ENCODE results near the gene C8A.

C8A gene

DNA sequence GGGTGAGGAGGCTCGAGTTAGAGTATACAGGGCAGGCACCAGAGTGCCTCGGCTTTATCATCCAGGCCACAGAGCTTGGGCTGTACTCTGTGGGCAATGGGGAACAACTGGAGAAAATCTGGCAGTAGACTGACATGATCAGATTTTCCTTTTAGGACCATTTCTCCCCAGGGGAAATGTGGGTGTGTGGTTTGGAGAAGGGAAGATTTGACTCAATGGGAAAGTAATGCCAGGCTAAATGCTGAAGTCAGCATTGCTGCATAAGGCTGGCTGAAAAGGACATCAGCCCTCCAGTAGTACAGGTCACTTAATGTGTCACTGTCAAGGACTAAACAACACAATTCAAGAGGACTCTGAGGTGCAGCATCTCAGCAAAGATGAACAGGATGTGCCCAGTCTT is 40.4 kb upstream of the C8A start:
- TF ChIP-seq NFIC (IDR thresholded peaks at IDR 0.05) (no peak), FOXM1 (IDR thresholded peaks at IDR 0.05; ENCODE audit: borderline replicate concordance, low read depth) (no peak), TCF12 (IDR thresholded peaks at IDR 0.05; ENCODE audit: low read depth) (no peak)
- TF ChIP-seq, protein P1, sequence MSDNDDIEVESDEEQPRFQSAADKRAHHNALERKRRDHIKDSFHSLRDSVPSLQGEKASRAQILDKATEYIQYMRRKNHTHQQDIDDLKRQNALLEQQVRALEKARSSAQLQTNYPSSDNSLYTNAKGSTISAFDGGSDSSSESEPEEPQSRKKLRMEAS (IDR thresholded peaks at IDR 0.05): no peak

DNA sequence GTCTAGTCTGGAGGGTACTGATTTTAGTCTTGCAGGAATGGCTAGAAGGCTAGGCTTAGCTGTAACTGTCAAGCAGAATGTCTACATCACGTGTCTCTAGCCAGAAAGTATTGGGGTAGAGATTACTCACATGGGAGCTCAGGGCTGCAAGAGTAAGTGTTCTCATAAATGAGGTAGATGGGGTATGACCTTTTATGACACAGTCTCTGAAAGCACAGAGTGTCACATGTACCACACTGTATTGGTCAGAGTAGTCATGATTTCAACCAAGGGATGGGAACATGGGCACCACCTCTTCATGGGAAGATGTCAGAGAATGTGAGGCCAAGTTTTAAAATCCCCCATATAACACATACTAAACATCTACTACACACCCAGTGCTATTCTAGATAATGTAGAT is 38.3 kb upstream of the C8A start:
- no peak for TF ChIP-seq FOXM1 (IDR thresholded peaks at IDR 0.05; ENCODE audit: borderline replicate concordance, low read depth)
- TF ChIP-seq YY1 (IDR thresholded peaks at IDR 0.05; ENCODE audit: low read depth): no peak
- TF ChIP-seq, protein P2, sequence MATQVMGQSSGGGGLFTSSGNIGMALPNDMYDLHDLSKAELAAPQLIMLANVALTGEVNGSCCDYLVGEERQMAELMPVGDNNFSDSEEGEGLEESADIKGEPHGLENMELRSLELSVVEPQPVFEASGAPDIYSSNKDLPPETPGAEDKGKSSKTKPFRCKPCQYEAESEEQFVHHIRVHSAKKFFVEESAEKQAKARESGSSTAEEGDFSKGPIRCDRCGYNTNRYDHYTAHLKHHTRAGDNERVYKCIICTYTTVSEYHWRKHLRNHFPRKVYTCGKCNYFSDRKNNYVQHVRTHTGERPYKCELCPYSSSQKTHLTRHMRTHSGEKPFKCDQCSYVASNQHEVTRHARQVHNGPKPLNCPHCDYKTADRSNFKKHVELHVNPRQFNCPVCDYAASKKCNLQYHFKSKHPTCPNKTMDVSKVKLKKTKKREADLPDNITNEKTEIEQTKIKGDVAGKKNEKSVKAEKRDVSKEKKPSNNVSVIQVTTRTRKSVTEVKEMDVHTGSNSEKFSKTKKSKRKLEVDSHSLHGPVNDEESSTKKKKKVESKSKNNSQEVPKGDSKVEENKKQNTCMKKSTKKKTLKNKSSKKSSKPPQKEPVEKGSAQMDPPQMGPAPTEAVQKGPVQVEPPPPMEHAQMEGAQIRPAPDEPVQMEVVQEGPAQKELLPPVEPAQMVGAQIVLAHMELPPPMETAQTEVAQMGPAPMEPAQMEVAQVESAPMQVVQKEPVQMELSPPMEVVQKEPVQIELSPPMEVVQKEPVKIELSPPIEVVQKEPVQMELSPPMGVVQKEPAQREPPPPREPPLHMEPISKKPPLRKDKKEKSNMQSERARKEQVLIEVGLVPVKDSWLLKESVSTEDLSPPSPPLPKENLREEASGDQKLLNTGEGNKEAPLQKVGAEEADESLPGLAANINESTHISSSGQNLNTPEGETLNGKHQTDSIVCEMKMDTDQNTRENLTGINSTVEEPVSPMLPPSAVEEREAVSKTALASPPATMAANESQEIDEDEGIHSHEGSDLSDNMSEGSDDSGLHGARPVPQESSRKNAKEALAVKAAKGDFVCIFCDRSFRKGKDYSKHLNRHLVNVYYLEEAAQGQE (IDR thresholded peaks at IDR 0.05; ENCODE audit: low read depth): no peak

DNA sequence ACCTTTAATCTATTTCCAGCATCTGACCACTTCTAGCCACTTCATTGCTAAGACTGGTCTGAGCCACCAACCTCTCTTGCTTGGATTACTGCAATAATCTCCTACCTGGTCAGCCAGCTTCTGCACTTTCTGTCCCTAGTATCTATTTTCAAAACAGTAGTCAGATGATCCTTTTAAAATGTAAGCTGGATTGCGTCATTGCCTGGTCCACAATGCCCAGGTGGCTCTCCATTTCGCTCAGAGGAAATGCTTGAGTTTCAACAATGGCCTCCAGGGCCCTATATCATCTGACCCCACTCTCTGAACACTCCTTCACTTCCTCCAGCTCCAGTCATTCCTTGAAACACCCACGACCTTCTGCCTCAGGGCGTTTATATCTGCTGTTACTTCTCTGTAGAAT is 37.7 kb upstream of the C8A start:
- TF ChIP-seq CEBPB (IDR thresholded peaks at IDR 0.05): peak; percentile 93
- TF ChIP-seq TCF12 (IDR thresholded peaks at IDR 0.05; ENCODE audit: low read depth): 0 out of 2 replicates have a peak, but pooled peaks have one; percentile 20
- TF ChIP-seq, protein P1 (IDR thresholded peaks at IDR 0.05): no peak
- TF ChIP-seq TAF1 (IDR thresholded peaks at IDR 0.05; ENCODE audit: low read depth): no peak
- no peak for TF ChIP-seq CREB1 (IDR thresholded peaks at IDR 0.05; ENCODE audit: low read depth)
- no peak for TF ChIP-seq TEAD4 (IDR thresholded peaks at IDR 0.05)
- TF ChIP-seq, protein P2 (IDR thresholded peaks at IDR 0.05; ENCODE audit: low read depth): no peak
- TF ChIP-seq YY1 (IDR thresholded peaks at IDR 0.05; ENCODE audit: low read depth): peak; percentile 49; the same call in 1 of the 2 replicates
- TF ChIP-seq EP300 (IDR thresholded peaks at IDR 0.05; ENCODE audit: borderline replicate concordance): peak; percentile 50; the same call in 1 of the 2 replicates
- TF ChIP-seq ZBTB7A (IDR thresholded peaks at IDR 0.05; ENCODE audit: low read depth): no peak
- no peak for TF ChIP-seq NFIC (IDR thresholded peaks at IDR 0.05)
- TF ChIP-seq EGR1 (IDR thresholded peaks at IDR 0.05): no peak
- no peak for TF ChIP-seq FOXM1 (IDR thresholded peaks at IDR 0.05; ENCODE audit: borderline replicate concordance, low read depth)

DNA sequence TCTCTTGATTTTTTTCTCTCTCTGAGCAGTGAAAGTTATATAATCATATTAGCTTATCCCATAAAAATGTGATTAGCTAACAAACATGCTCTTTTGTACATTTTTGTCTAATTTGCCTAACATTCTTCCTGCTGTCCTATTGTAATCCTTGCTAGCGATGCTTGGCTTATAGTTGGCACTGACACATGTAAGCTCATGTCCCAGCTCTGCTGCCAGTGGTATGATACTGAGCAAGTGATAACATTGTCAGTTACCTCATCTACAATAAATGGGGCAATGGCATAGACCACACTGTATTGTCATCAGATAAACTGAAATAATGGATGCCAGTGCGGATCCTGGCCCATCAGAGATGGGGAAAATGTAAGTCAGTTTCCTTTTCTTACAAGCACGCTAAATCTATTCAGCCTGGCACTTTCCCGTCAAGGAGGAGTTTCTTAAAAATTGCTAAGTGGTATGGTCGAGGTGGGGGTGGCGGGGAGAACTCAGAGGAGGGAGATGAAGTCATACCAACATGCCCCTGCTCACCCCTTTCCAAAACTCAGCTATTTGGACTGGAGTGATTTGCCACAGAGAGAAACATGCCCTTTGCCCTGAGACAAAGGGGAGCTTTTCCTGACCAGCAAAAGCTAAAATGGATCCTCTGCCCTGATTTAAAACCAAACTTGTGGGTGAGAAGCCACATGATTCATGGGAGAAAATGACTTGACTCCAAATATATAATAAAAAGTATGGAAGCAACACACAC is 36.7 kb upstream of the C8A start:
- TF ChIP-seq NFIC (IDR thresholded peaks at IDR 0.05) (no peak), TCF12 (IDR thresholded peaks at IDR 0.05; ENCODE audit: low read depth) (no peak), CEBPB (IDR thresholded peaks at IDR 0.05) (no peak), YY1 (IDR thresholded peaks at IDR 0.05; ENCODE audit: low read depth) (no peak), TEAD4 (IDR thresholded peaks at IDR 0.05) (no peak), CREB1 (IDR thresholded peaks at IDR 0.05; ENCODE audit: low read depth) (no peak), RAD21 (IDR thresholded peaks at IDR 0.05; ENCODE audit: low read depth) (no peak), ZBTB7A (IDR thresholded peaks at IDR 0.05; ENCODE audit: low read depth) (no peak), EGR1 (IDR thresholded peaks at IDR 0.05) (no peak), FOXM1 (IDR thresholded peaks at IDR 0.05; ENCODE audit: borderline replicate concordance, low read depth) (no peak), TAF1 (IDR thresholded peaks at IDR 0.05; ENCODE audit: low read depth) (no peak)
- TF ChIP-seq, protein P1 (IDR thresholded peaks at IDR 0.05): no peak
- TF ChIP-seq, protein P3, sequence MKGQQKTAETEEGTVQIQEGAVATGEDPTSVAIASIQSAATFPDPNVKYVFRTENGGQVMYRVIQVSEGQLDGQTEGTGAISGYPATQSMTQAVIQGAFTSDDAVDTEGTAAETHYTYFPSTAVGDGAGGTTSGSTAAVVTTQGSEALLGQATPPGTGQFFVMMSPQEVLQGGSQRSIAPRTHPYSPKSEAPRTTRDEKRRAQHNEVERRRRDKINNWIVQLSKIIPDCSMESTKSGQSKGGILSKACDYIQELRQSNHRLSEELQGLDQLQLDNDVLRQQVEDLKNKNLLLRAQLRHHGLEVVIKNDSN (IDR thresholded peaks at IDR 0.05): no peak

DNA sequence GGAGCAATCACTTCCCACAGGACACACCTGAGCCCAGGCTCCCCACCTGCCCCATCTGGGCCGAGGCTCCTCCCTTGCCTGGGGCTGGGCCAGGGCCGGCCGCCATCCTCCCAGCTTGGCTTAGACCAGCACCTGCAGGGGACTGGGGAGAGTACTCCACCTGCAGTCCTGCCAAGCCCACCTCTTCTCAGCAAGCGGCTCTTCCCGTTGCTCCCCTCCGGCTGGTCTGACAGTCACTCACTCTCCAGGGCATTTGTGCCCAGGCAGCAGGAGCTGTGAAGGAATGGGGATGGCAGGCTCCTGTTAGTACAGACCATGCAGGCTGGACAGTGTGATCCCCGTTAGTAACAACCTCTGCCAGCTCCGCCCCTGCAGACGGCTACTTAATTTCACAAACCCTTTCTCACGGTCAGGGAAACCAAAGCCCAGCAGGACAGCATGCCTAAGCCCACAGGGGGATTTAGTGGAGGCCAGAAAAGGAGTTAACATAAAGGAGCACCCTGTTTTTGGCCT is 35.2 kb upstream of the C8A start, which contains the start of gene FYB2:
TSS of gene FYB2 (minus strand) at position 18 of the 513 bp plus-strand sequence. CDS start 114 bp downstream, outside the sequence.
- TF ChIP-seq EGR1 (IDR thresholded peaks at IDR 0.05) (no peak), CEBPB (IDR thresholded peaks at IDR 0.05) (peak; percentile 64; the same call in 1 of the 2 replicates), YY1 (IDR thresholded peaks at IDR 0.05; ENCODE audit: low read depth) (peak; percentile 60), TCF12 (IDR thresholded peaks at IDR 0.05; ENCODE audit: low read depth) (peak; percentile 96), EP300 (IDR thresholded peaks at IDR 0.05; ENCODE audit: borderline replicate concordance) (peak; percentile 95), TAF1 (IDR thresholded peaks at IDR 0.05; ENCODE audit: low read depth) (0 out of 2 replicates have a peak, but pooled peaks have one; percentile 32), TEAD4 (IDR thresholded peaks at IDR 0.05) (peak; percentile 86), NFIC (IDR thresholded peaks at IDR 0.05) (peak; percentile 88), ZBTB7A (IDR thresholded peaks at IDR 0.05; ENCODE audit: low read depth) (no peak), RAD21 (IDR thresholded peaks at IDR 0.05; ENCODE audit: low read depth) (0 out of 2 replicates have a peak, but pooled peaks have one; percentile 10), CREB1 (IDR thresholded peaks at IDR 0.05; ENCODE audit: low read depth) (no peak), FOXM1 (IDR thresholded peaks at IDR 0.05; ENCODE audit: borderline replicate concordance, low read depth) (peak; percentile 90)
- TF ChIP-seq, protein P3 (IDR thresholded peaks at IDR 0.05): no peak
- TF ChIP-seq, protein P1 (IDR thresholded peaks at IDR 0.05): peak; percentile 71
- TF ChIP-seq, protein P2 (IDR thresholded peaks at IDR 0.05; ENCODE audit: low read depth): no peak

Measured in Ishikawa (cell line).